ENCODE measurements around the gene PALM. TPM values are rescaled to one million over a fixed set of nuclear protein-coding genes. Genes with fewer than 3 reads are reported as not detected.

The PALM gene
- total and polyA plus RNA-seq, 9 of the 15 experiments (the other 6 are each of a cell fraction or from before 2014, with no cell fraction given) = 0.04 to 6.6 (median 1.7) TPM

DNA sequence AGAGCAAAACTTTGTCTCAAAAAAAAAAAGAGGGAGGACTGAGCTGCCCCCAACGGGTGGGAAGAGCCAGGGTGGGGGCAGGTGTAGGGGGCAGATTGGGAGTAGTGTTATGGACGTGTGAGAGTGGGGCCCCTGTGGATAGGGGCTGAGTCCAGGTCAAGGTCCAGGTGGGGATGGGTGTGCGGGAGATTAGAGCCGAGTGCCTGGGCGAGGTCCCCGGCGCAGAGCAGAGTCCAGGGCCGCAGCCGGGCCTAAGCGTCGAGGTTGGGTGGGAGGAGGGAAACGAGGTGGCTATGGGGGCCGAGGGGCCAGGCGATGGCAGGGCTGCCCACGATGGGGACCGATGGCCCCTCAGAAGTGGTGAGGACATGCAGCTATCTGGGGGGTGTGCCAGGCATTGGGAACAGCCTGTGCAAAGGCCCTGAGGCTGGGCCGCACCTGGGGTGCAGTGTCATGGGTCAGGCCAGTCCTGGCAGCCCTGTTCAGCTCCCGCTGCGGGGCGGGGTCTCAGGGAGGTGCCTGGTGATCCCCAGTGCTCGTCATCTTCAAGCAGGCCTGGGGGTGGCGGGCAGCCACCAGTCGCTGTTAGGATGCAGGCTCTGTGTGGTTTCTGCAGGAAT, 29.9 kb downstream of the PALM start:
- no peak overlapping the region for H2AFZ ChIP-seq (ENCODE audit: low read depth, low read length)
- no peaks in the 10 kb centered on the region for H3K36me3 ChIP-seq (ENCODE audit: control insufficient read depth, insufficient read depth, low read length)
- 61% methylated on average over 13 of the region's 23 CpGs for WGBS (ENCODE audit: insufficient coverage, low coverage, missing lambda C conversion rate)
- no peaks in the 10 kb centered on the region for H4K20me1 ChIP-seq (replicated peaks; ENCODE audit: control insufficient read depth, insufficient read depth, low read length)
- intact Hi-C loops (cut with micrococcal nuclease) (loop anchor here (10.0 kb wide), 1 partner anchor 154 kb away; the partner anchor contains the start of gene HCN2), in situ Hi-C loops (cut with MboI) (no loop called here)
- H3K79me2 ChIP-seq (ENCODE audit: control insufficient read depth, insufficient read depth, low read length) = no peaks in the 10 kb centered on the region
- FAIRE-seq (no peak), ATAC-seq (no peak), DNase-seq (ENCODE audit: extremely low read depth in 1 of 4, low spot score in 3 of 4) (no peak)
- no peak overlapping the region for H3K4me2 ChIP-seq (ENCODE audit: insufficient read depth, low read length)
- TF ChIP-seq CBFA2T3 (IDR thresholded peaks at IDR 0.05) = peak; percentile 17; the same call in 1 of the 2 replicates
- no peak for TF ChIP-seq JUND (IDR thresholded peaks at IDR 0.05; ENCODE audit: borderline replicate concordance, low read depth, low read length)
- TF ChIP-seq JUND (tag; IDR thresholded peaks at IDR 0.05; ENCODE audit: borderline replicate concordance, low read depth, low read length) = no peak
- TF ChIP-seq SRSF7 (optimal IDR thresholded peaks at IDR 0.05; ENCODE audit: low read depth, low read length) = no peak
- no TSS peak for BruUV-seq (replicated peaks)
- no peaks in the 10 kb centered on the region for H3K9me1 ChIP-seq (ENCODE audit: control insufficient read depth, insufficient read depth, low read length)
- no peaks in the 10 kb centered on the region for H3K9me3 ChIP-seq (replicated peaks; ENCODE audit: control insufficient read depth, insufficient read depth, low read depth, low read length)
- peaks cover 3 to 66% of the 10 kb centered on the region in 2 experiments; a peak in 3 of 5 replicates for H3K4me1 ChIP-seq (replicated peaks in 1 of 2; ENCODE audit: control insufficient read depth in 2 of 2, insufficient read depth in 2 of 2, low read length in 2 of 2)
- H3K4me3 ChIP-seq = no peak overlapping the region
- no peak overlapping the region for H3K27ac ChIP-seq (ENCODE audit: extremely low read depth, low read depth, low read length)
- peak overlapping the region in 1 of 2 experiments; percentile 50; a peak in 2 of 4 replicates for H3K9ac ChIP-seq (ENCODE audit: insufficient read depth in 1 of 2, low read depth in 2 of 2, low read length in 2 of 2)
- H3K27me3 ChIP-seq (ENCODE audit: control insufficient read depth in 2 of 2, insufficient read depth in 2 of 2, low read length in 2 of 2) = no peaks in the 10 kb centered on the region
- ChIA-PET CTCF (ENCODE audit: low intra/inter-chr PET ratio) (no interaction called here), POLR2A (interaction anchor here (1.5 kb wide), 1 partner anchor 11 kb away, joined by 10 read pairs; no protein-coding TSS in a partner anchor)

Data from K562 (cell line).